ENCODE data around the gene PHACTR2.

PHACTR2 gene

DNA sequence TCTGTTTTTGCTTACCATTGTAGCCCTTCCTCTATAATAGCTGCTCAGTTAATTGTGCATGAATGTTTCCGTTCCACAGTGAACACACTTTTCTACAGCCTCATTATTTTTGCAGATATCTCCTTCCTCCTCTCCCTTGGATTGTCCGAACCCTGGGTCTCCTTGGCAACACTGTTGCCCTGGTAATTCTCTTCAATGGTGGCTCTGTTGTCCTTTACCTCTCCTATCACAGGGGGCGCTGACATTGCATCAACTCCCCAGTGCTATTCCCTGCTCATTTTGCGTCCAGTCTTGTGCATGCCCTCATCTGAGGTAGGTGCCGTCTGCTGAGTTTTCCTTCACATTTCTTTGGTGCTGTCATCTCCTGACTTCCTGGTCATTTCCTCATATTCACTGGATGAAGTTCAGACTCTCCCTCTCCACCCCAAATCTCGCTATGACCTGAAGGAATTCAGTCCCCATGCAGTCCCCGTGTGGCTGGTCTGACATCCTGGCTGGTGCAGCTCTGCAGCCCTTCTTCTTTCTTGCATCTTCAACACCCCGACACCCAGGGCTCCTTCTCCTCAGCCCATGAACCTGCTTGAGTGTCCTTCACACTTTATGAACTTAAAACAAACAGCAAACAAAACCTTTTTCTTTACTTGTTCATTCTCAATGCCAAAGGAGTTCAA, 21.1 kb downstream of the PHACTR2 start:
- H3K79me2 ChIP-seq (ENCODE audit: insufficient read depth, low read depth) = no peaks in the 10 kb centered on the region
- H3K9ac ChIP-seq = no peak overlapping the region
- H3K27ac ChIP-seq = no peak overlapping the region
- no peaks in the 10 kb centered on the region for H3K4me1 ChIP-seq (ENCODE audit: low read depth, poor library complexity, severe bottlenecking)
- H4K20me1 ChIP-seq (ENCODE audit: insufficient read depth) = no peaks in the 10 kb centered on the region
- TF ChIP-seq, protein P1, sequence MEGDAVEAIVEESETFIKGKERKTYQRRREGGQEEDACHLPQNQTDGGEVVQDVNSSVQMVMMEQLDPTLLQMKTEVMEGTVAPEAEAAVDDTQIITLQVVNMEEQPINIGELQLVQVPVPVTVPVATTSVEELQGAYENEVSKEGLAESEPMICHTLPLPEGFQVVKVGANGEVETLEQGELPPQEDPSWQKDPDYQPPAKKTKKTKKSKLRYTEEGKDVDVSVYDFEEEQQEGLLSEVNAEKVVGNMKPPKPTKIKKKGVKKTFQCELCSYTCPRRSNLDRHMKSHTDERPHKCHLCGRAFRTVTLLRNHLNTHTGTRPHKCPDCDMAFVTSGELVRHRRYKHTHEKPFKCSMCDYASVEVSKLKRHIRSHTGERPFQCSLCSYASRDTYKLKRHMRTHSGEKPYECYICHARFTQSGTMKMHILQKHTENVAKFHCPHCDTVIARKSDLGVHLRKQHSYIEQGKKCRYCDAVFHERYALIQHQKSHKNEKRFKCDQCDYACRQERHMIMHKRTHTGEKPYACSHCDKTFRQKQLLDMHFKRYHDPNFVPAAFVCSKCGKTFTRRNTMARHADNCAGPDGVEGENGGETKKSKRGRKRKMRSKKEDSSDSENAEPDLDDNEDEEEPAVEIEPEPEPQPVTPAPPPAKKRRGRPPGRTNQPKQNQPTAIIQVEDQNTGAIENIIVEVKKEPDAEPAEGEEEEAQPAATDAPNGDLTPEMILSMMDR (conservative IDR thresholded peaks at IDR 0.05; ENCODE audit: low read depth, low read length) = no peak
- no peak overlapping the region for H3K4me2 ChIP-seq
- no peak overlapping the region for H2AFZ ChIP-seq (ENCODE audit: low read depth)
- no peaks in the 10 kb centered on the region for H3K27me3 ChIP-seq (ENCODE audit: insufficient read depth, low read depth)
- H3K36me3 ChIP-seq (ENCODE audit: insufficient read depth) = no peaks in the 10 kb centered on the region
- H3K4me3 ChIP-seq (IDR thresholded peaks at IDR 0.05; ENCODE audit: insufficient read depth, low read depth, low read length) = no peak overlapping the region

DNA sequence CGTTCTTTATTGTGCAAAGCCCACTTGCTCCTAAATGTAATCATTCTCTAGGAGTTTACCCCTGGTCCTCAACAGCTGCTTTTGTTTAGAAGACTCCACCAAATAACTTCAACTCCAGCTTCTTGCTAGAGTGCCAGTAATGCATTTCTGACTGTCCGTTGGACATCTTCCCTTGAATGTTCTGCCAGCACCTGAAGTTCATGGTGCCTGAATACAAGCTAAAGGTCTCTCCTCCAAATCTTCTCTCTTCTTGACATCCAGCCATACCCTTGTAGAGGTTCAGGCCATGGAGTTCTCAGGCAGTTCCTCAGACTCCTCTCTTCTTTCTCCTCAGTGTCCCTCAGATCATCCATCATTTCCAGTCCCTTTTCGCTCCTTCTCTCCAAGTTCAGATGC, 21.7 kb downstream of the PHACTR2 start:
- TF ChIP-seq, protein P1 (conservative IDR thresholded peaks at IDR 0.05; ENCODE audit: low read depth, low read length) = no peak
- Histone ChIP-seq H3K4me1 (ENCODE audit: low read depth, poor library complexity, severe bottlenecking) (no peaks in the 10 kb centered on the region), H2AFZ (ENCODE audit: low read depth) (no peak overlapping the region), H4K20me1 (ENCODE audit: insufficient read depth) (no peaks in the 10 kb centered on the region), H3K4me2 (no peak overlapping the region), H3K4me3 (IDR thresholded peaks at IDR 0.05; ENCODE audit: insufficient read depth, low read depth, low read length) (no peak overlapping the region), H3K27me3 (ENCODE audit: insufficient read depth, low read depth) (no peaks in the 10 kb centered on the region), H3K9ac (no peak overlapping the region), H3K79me2 (ENCODE audit: insufficient read depth, low read depth) (no peaks in the 10 kb centered on the region), H3K36me3 (ENCODE audit: insufficient read depth) (no peaks in the 10 kb centered on the region), H3K27ac (no peak overlapping the region)

DNA sequence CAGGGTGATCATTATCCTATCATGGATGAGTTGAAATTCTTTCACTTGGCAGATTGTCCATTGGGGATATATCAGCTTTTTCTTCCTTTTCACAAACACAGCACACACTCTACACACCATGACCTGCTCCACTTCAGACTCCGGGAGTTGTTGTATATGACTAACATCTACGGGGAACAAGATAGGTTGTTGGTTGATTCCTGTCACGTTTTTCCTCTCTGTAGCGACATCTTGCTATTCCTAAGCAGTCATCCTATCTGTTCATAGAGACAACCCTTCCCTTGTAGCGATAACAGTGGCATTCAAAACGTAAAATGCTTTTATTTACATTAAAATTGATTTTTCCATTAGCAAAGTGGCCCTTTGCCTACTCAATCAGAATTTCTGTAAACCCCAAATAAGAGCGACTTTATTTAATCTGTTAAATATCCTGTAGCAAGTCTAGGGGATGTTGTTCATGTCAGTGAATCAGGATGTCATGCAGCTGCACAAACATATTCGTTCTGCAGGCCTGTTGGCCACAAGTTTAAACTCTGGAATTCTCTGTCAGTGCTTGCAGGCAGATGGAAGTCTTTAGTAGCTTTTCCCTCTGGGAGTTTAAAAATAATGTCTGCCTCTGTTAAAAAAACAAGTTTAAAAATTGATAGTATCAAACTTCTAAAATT, 23.1 kb downstream of the PHACTR2 start:
- Histone ChIP-seq H4K20me1 (ENCODE audit: insufficient read depth) (no peaks in the 10 kb centered on the region), H3K9ac (no peak overlapping the region), H3K4me2 (no peak overlapping the region), H3K36me3 (ENCODE audit: insufficient read depth) (no peaks in the 10 kb centered on the region), H2AFZ (ENCODE audit: low read depth) (no peak overlapping the region), H3K27ac (no peak overlapping the region), H3K27me3 (ENCODE audit: insufficient read depth, low read depth) (no peaks in the 10 kb centered on the region), H3K4me3 (IDR thresholded peaks at IDR 0.05; ENCODE audit: insufficient read depth, low read depth, low read length) (no peak overlapping the region), H3K4me1 (ENCODE audit: low read depth, poor library complexity, severe bottlenecking) (no peaks in the 10 kb centered on the region), H3K79me2 (ENCODE audit: insufficient read depth, low read depth) (no peaks in the 10 kb centered on the region)
- TF ChIP-seq, protein P1 (conservative IDR thresholded peaks at IDR 0.05; ENCODE audit: low read depth, low read length) = no peak

DNA sequence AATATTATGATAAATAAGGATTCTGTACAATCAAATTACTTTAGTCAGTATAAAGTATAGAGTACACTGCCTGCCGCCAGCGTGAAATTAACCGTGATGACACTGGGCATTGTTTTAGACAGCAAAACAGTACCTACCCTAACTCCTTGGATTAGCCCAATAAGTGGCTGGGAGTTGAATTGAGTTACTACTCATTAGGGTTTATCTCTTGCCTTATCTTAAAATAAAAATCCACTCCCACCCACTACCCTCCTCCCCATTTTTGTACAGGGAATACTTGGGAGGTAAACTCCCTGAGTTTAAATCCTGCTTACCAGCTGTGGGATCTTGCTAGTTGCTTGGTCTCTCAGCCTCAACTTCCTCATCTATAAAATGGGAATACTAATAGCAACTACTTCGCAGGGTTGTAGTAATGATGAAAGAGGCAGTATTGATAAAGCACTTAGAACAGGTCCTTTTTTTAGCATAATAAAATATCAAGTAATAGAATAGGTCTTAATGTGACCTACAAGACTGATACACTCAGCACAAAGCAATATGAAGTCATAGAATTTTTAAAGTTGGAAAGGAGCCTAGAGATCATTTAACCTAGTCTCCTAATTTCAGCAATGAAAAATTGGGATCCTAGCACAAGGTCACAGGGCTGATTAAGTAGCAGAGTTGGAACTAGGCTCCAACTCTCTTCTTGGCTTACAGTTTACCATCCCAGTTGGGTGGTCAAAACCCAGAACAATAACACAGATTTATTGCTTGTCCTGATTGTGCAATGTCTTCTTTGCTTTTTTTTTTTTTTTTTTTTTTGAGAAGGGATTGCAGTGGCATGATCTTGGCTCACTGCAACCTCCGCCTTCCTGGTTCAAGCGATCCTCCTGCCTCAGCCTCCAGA, 23.8 kb downstream of the PHACTR2 start:
- Histone ChIP-seq H4K20me1 (ENCODE audit: insufficient read depth) (no peaks in the 10 kb centered on the region), H3K4me2 (no peak overlapping the region), H3K9ac (no peak overlapping the region), H2AFZ (ENCODE audit: low read depth) (no peak overlapping the region), H3K4me1 (ENCODE audit: low read depth, poor library complexity, severe bottlenecking) (no peaks in the 10 kb centered on the region), H3K27me3 (ENCODE audit: insufficient read depth, low read depth) (no peaks in the 10 kb centered on the region), H3K27ac (no peak overlapping the region), H3K4me3 (IDR thresholded peaks at IDR 0.05; ENCODE audit: insufficient read depth, low read depth, low read length) (no peak overlapping the region), H3K36me3 (ENCODE audit: insufficient read depth) (no peaks in the 10 kb centered on the region), H3K79me2 (ENCODE audit: insufficient read depth, low read depth) (no peaks in the 10 kb centered on the region)
- TF ChIP-seq, protein P1 (conservative IDR thresholded peaks at IDR 0.05; ENCODE audit: low read depth, low read length) = no peak

Measured in KMS-11 (cell line).